Fibroblast of villous mesenchyme (primary cell): ENCODE results near the gene PSORS1C1. TPM values are rescaled to one million over a fixed set of nuclear protein-coding genes. Genes with fewer than 3 reads are reported as not detected.

Experiments
- DNase-seq: peaks from one replicate; pipeline ENCODE4 v3.0.0-alpha.2; 2010; ENCODE audit warnings: low read depth
- H3K4me3 ChIP-seq: 2 replicates; pipeline ENCODE4 v1.5.1; 2011; ENCODE audit warnings: low read depth, mild to moderate bottlenecking, low read length
- total RNA-seq: library from RNA; depleted of rRNA; stranded (reverse); fragments of >200 nt; gene quantifications from 2 replicates; pipeline ENCODE4 v1.2.3, GENCODE V29; 2012
- TF ChIP-seq, protein P1 (sequence below): IDR thresholded peaks from 2 replicates; pipeline ENCODE4 v1.5.1; 2012; ENCODE audit warnings: low read depth, mild to moderate bottlenecking, low read length; ENCODE audit not compliant: insufficient read depth

Gene PSORS1C1
- total RNA-seq, 1 donor = 3.0 TPM

DNA sequence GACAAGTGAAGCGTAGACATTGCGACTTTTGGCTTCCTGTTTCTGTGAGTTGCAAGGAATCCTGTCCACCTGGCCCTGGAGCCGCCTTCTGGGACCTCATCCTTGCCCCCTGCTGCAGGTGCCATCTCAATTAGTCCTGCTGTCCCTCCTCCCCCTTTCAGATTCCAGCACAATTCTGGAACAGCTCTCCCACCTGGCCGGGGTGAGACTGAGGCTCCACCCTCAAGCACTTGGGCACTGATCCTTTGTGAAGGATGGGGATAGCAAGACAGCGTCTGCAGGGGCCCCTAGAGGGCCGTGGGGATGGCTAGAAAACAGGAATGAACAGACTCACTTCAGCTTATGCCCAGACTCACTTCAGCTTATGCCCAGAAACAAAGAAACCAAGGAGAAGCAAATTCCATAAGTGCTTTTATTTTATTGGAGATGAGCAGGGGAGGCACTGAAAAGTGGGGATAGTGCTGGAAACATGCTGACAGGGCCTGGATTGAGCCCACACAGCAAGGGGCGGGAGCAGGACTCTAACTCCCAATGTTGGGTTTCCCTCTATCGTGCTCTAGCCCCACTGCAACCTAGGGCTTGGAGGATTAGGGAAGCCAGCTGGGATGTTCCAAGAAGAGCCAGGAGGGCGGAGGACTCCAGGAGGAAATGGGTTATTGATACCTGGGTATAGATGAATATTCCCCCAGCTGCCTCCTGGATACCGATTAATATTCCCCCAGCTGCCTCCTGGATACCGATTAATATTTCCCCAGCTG lies 3.6 kb upstream of the PSORS1C1 start:
- TF ChIP-seq, protein P1, sequence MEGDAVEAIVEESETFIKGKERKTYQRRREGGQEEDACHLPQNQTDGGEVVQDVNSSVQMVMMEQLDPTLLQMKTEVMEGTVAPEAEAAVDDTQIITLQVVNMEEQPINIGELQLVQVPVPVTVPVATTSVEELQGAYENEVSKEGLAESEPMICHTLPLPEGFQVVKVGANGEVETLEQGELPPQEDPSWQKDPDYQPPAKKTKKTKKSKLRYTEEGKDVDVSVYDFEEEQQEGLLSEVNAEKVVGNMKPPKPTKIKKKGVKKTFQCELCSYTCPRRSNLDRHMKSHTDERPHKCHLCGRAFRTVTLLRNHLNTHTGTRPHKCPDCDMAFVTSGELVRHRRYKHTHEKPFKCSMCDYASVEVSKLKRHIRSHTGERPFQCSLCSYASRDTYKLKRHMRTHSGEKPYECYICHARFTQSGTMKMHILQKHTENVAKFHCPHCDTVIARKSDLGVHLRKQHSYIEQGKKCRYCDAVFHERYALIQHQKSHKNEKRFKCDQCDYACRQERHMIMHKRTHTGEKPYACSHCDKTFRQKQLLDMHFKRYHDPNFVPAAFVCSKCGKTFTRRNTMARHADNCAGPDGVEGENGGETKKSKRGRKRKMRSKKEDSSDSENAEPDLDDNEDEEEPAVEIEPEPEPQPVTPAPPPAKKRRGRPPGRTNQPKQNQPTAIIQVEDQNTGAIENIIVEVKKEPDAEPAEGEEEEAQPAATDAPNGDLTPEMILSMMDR = no peak
- H3K4me3 ChIP-seq = no peak overlapping the region
- no peak for DNase-seq

DNA sequence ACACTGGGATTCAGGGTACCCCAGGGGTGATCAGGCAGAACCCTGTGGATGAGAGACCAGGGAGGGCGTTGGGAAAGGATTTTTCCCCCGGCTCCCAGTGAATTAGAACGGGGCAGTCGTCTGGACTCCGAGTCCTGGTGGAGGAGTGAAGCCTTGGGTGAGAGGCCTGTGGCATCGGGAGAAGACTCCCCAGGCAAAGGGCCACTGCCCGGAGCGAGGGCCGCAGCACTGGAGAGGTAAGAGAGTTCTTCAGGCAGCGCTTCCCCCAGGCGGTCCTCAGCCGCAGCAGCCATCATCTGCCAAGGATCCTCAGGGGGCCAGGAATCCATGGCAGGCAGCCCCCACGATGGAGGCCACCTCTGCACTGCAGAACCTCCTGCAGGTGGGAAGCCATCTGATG lies 2.9 kb upstream of the PSORS1C1 start:
- no peak for DNase-seq
- TF ChIP-seq, protein P1 = no peak
- H3K4me3 ChIP-seq = no peak overlapping the region

DNA sequence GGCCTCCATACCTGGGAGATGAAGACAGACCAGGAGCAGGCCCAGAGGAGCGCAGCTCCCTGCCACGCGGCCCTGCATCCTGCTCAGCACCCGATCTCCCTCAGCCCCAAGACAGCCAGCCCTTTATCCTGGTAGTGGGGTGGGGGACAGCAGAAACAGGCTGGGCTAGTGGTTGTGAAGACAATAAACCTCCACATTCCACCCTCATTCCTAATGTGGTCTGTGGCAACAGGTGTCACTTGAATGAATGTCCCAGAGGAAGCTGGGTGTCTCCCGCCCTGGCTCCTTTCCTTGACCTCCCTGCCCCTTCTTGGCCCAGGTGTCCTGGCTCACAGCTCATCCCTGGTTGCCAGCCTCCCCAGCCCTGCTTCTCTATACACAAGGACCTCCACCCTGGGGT lies 2.1 kb upstream of the PSORS1C1 start, which contains the start of gene C6orf15:
Gene C6orf15, minus strand, starts transcription at position 98 of the 400 bp plus-strand sequence. Its CDS starts 20 bp downstream, at position 78.
- TF ChIP-seq, protein P1 = no peak
- no peak within 1 kb of the TSS for H3K4me3 ChIP-seq
- DNase-seq = no peak

DNA sequence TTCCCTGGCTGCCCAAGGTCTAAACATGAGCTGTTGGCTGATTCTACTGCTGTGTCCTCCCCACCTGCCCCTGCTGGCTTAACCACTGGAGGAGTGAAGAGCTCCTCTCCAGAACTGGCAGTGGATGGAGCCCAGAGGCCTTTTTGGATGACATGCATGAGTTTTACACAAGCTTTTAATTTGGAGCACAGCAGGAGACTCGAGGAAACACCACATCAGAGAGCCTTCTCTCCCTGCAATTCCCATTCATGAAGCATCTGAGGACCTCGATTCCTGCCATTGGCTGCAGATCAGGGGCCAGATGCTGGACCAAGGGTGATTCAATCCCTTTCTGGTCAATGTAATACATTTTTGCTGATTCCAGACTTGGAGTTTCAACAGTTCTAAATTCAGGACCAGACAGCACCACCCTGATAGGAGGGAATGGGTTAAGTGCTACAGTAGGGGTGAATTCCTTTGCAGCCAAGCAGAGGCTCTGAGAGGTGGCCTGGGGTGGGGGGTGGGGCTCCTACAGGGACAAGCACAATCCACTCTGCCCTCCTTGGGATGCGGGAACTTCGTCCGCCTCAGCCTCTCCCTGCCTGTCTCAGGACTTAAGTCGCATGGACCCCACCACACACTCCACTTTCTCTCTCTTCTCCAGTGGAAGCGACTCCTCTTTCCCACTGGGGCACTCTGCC lies 599 bp upstream of the PSORS1C1 start:
- TF ChIP-seq, protein P1 = no peak
- no peak overlapping the region for H3K4me3 ChIP-seq
- DNase-seq = no peak

DNA sequence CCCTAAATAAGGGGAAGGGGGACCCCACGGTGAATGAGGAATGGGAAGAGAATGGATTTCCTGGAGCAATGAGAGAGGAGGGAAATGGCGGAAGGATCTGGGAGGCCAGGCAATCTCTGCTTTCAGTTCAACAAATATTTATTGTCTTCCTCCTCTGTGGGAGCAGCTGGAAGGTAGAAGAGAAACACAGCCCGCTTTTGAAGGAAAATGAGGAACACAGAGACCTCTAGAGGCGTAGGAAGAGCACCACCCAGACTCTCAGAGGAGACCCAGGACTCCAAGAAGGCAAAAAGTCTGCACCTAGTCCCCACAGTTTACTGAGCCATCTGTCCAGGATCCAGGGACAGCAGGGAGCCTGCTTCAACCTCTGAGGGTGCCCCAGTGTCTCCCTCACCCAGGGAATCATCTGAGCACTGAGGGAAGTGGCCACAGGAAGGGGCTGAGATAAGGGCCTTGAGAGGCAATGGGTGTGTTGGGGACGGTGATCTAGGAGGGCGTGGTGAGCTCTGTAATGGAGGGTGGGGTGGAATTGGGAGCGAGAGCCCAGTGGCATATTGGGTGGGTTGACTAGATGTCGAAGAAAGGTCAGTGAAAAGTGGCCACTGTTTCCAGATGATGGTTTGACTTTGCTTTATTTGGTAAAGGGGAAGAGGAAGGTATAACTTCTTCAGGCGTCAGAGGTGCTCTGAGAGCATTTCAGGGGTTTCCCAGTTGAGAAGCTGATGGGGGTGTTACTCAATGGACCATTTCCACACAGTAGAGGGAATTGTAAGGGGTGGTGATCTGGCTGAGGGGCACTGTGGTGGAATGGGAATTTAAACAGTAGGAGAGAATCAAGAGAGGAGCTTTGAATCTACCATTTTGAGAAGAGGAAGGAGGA lies 610 bp downstream of the PSORS1C1 start:
- peak overlapping the region; percentile 42 for H3K4me3 ChIP-seq
- TF ChIP-seq, protein P1 = peak; percentile 52
- peak; percentile 57 for DNase-seq

DNA sequence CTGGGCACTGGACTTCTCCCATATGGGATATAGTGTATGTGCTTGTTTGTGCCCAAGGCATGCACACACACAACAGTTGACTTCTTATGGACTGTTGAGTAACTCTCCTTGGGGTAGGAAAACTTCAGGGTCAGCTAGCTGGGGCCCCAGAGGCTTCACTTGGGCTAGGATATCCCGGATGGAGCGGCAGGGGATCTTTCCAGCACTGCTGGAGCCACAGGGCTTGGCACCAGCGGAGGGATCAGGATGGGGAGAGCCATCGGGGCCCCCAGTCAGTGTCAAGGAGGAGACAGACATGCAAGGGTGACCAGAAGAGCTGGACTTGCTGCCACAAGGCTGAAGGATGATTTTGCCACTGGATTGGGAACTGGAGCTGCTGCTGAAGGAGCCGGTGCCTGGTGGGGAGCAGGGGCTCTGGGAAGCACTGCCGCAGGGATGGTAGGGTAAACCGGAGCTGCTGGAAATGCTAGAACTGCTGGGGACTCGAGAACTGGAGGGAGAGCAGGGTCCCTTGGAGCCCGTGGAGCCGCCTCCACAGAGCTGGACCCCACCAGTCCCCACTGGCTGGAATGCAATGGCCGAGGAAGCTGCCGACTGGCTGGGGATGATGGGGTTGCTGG lies 1.5 kb downstream of the PSORS1C1 start:
- H3K4me3 ChIP-seq = no peak overlapping the region
- TF ChIP-seq, protein P1 = no peak
- DNase-seq = no peak
